SK-N-SH (cell line): ENCODE results near the gene CASP1. TPM values are rescaled to one million over a fixed set of nuclear protein-coding genes. Genes with fewer than 3 reads are reported as not detected.
"Not testable (repeated sequence)": the region's sequence is repeated elsewhere in the genome, so short reads cannot be mapped to it uniquely, and the experiment has no call there.

Experiments used
- CTCF ChIA-PET: fragments of 300-600, 350-600 bp; formaldehyde crosslinking; extraction: SDS; loops from one replicate; lab custom pipeline; 2021; lab: Yijun Ruan, JAX
- POLR2A ChIA-PET: fragments of 350-600 bp; sonication (Branson Sonifier 250); formaldehyde crosslinking; extraction: SDS; loops from one replicate; lab custom pipeline; 2020; ENCODE audit warnings: antibody characterized with exemption, inconsistent platforms; lab: Yijun Ruan, JAX
- DNase-seq: peaks from one replicate; pipeline ENCODE4 v3.0.0; 2012
- H2AFZ ChIP-seq: fragments of 200-600 bp; sonication (generic); 2 replicates; pipeline ENCODE4 v1.8.1; 2016; ENCODE audit warnings: antibody characterized with exemption, mild to moderate bottlenecking, low read depth
- H3F3A ChIP-seq: fragments of 200-600 bp; sonication (generic); replicated peaks from 2 replicates; pipeline ENCODE3; 2016; ENCODE audit warnings: antibody characterized with exemption, mild to moderate bottlenecking; ENCODE audit not compliant: insufficient read depth
- H3K27ac ChIP-seq, 2 experiments: fragments of 200-500 bp in 1 of 2; fragments of 200-600 bp in 1 of 2; sonication (Bioruptor generic) in 1 of 2; sonication (generic), shearing (Covaris generic) in 1 of 2; 2 replicates each; pipeline versions ENCODE4 v1.5.1 to v1.6.1; 2014 to 2016; ENCODE audit warnings: low read depth in 2 of 2, inconsistent platforms in 1 of 2, low read length in 1 of 2, mild to moderate bottlenecking in 1 of 2, mixed read lengths in 1 of 2
- H3K27me3 ChIP-seq: fragments of 200-600 bp; sonication (generic), shearing (Covaris generic); 2 replicates; pipeline ENCODE4 v1.6.1; 2016; ENCODE audit warnings: mixed run types; ENCODE audit not compliant: insufficient read depth
- H3K36me3 ChIP-seq, 2 experiments: fragments of 200-500 bp in 1 of 2; fragments of 200-600 bp in 1 of 2; sonication (Bioruptor generic) in 1 of 2; sonication (generic) in 1 of 2; replicated peaks in 1 of 2; 2 replicates each; pipeline versions ENCODE3 to v1.5.1; 2014 to 2016; ENCODE audit warnings: low read length in 1 of 2, mild to moderate bottlenecking in 1 of 2; ENCODE audit not compliant: insufficient read depth in 2 of 2, control insufficient read depth in 1 of 2
- H3K4me1 ChIP-seq, 2 experiments: fragments of 200-500 bp in 1 of 2; fragments of 200-600 bp in 1 of 2; sonication (Bioruptor generic) in 1 of 2; sonication (generic), shearing (Covaris generic) in 1 of 2; 2 replicates each; pipeline versions ENCODE4 v1.5.1 to v1.6.1; 2014 to 2016; ENCODE audit warnings: low read depth in 1 of 2, low read length in 1 of 2, mixed run types in 1 of 2; ENCODE audit not compliant: insufficient read depth in 2 of 2, control insufficient read depth in 1 of 2
- H3K4me2 ChIP-seq: fragments of 200-600 bp; sonication (generic), shearing (Covaris generic); 2 replicates; pipeline ENCODE4 v1.6.1; 2017; ENCODE audit warnings: mixed run types
- H3K4me3 ChIP-seq, 2 experiments: fragments of 200-500 bp in 1 of 2; fragments of 200-600 bp in 1 of 2; sonication (Bioruptor generic) in 1 of 2; sonication (generic), shearing (Covaris generic) in 1 of 2; 2 replicates each; pipeline versions ENCODE4 v1.5.1 to v1.8.1; 2014 to 2016; ENCODE audit warnings: low read depth in 2 of 2, inconsistent platforms in 1 of 2, low read length in 1 of 2, mild to moderate bottlenecking in 1 of 2, mixed read lengths in 1 of 2, moderate library complexity in 1 of 2
- H3K79me2 ChIP-seq: fragments of 200-600 bp; sonication (generic); 2 replicates; pipeline ENCODE4 v1.8.1; 2017; ENCODE audit warnings: mild to moderate bottlenecking; ENCODE audit not compliant: insufficient read depth
- H3K9ac ChIP-seq: fragments of 200-600 bp; sonication (generic); 2 replicates; pipeline ENCODE4 v1.6.1; 2017; ENCODE audit warnings: mixed run types
- H3K9me2 ChIP-seq: fragments of 200-600 bp; sonication (generic); 2 replicates; pipeline ENCODE4 v1.6.1; 2017; ENCODE audit warnings: mixed run types
- H3K9me3 ChIP-seq: fragments of 200-600 bp; sonication (generic); 2 replicates; pipeline ENCODE4 v1.6.1; 2017; ENCODE audit warnings: mixed run types, mild to moderate bottlenecking, moderate library complexity
- H4K20me1 ChIP-seq: fragments of 200-600 bp; sonication (generic); 2 replicates; pipeline ENCODE4 v1.6.1; 2017; ENCODE audit warnings: mild to moderate bottlenecking, mixed run types; ENCODE audit not compliant: insufficient read depth
- FOXM1 ChIP-seq: IDR thresholded peaks from 2 replicates; pipeline ENCODE4 v1.4.0; 2012; ENCODE audit warnings: low read depth, mild to moderate bottlenecking
- MEF2A ChIP-seq: IDR thresholded peaks from 2 replicates; pipeline ENCODE4 v1.4.0; 2012; ENCODE audit warnings: low read depth, borderline replicate concordance
- NFIC ChIP-seq: IDR thresholded peaks from 2 replicates; pipeline ENCODE4 v1.4.0; 2012; ENCODE audit warnings: borderline replicate concordance
- RFX5 ChIP-seq: IDR thresholded peaks from 2 replicates; pipeline ENCODE4 v1.6.1; 2012; ENCODE audit warnings: mild to moderate bottlenecking, improper control_type of control experiment, low read length
- SIN3A ChIP-seq: IDR thresholded peaks from 2 replicates; pipeline ENCODE4 v1.6.1; 2012; ENCODE audit warnings: low read depth, mild to moderate bottlenecking, low read length, moderate library complexity, borderline replicate concordance
- YY1 ChIP-seq: IDR thresholded peaks from 2 replicates; pipeline ENCODE4 v1.4.0; 2012; ENCODE audit warnings: low read depth, mild to moderate bottlenecking
- WGBS: methylation state at CpG from one replicate; pipeline ENCODE4 v1.1.6; 2017; ENCODE audit warnings: low lambda C conversion rate; 5-methylcytosine and 5-hydroxymethylcytosine counted together
- polyA plus RNA-seq, 3 experiments: library from polyadenylated mRNA; depleted of rRNA; stranded (reverse); fragments of >200 nt; gene quantifications; 2 replicates each; pipeline ENCODE4 v1.2.3, GENCODE V29; 2012

CASP1 gene
- polyA plus RNA-seq, 1 of the 3 experiments (the other 2 are of a cell fraction) = not detected

GRCh38 chr11:105045676-105046296 is 10.8 kb upstream of the CASP1 start:
- no peak overlapping the region for H3K9ac ChIP-seq
- WGBS = 90% methylated on average over 5 of the region's 5 CpGs

DNA sequence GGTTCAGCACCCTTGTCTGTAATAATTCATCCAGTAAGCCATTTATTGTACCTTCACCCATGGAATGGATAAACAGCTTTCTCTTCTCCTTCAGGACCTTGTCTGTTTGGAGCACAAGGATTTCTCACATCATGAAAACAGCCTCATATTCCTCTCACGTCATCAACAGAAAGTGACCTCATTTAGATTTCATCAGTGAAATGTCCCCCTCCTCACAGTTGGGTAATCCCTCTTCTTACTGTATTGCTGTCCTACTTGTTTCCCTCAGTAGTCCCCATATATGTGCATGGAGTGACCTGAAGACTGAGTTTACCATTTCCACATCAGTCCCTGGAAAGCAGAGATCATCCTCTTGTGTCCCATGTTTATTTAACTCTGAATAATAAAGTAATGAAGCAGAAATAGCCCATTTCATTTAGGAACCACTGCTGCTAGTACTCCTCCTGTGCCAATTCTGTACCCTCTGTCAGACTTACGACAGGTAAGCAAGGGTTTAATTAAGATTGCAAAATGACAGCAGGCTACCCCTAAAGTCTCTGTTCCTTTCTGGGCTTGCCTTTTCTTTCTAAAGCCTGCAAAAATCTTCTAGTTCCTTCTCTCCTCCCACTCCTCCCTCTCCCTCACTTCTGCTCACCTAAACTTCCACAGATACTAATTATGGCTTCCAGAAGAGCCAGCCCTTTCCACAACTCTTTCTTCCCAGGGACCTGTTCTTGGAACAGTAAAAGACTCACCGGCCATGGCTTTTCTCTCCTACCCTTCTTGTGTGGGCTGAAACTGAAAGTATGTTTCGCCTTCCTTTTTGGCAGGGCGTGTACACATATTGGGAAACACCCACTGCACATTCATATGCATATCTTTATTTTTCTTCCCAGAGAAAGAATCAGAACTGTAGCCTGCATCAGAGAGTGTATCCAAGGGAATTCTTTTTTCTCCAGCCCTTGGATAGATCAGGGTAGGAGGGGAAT is 9.9 kb upstream of the CASP1 start, which contains the start of gene CARD16:
CARD16 (minus strand) TSS at position 779 of the 968 bp plus-strand sequence; CDS start at position 741, 38 bp downstream.
- H3K4me3 ChIP-seq, H3K79me2 ChIP-seq, H3K9me3 ChIP-seq, DNase-seq, H3K9ac ChIP-seq, H2AFZ ChIP-seq, H3F3A ChIP-seq, H3K36me3 ChIP-seq, H3K4me1 ChIP-seq, H3K27me3 ChIP-seq, H3K9me2 ChIP-seq, H4K20me1 ChIP-seq, H3K27ac ChIP-seq, CTCF ChIA-PET, POLR2A ChIA-PET, H3K4me2 ChIP-seq: not testable (repeated sequence)
- whole genome bisulfite sequencing = 51% methylated on average over 4 of the region's 5 CpGs

More at GRCh38 chr11:105045676-105046296, 10.8 kb upstream of the CASP1 start:
- no peaks in the 10 kb centered on the region for H3K9me2 ChIP-seq
- ChIA-PET CTCF (no interaction called here), POLR2A (no interaction called here)
- no peak for DNase-seq
- H3K27ac ChIP-seq = no peak overlapping the region
- H3K27me3 ChIP-seq = no peaks in the 10 kb centered on the region
- H2AFZ ChIP-seq = no peak overlapping the region
- no peaks in the 10 kb centered on the region for H3K4me1 ChIP-seq
- H4K20me1 ChIP-seq = no peaks in the 10 kb centered on the region
- H3K9me3 ChIP-seq = no peaks in the 10 kb centered on the region
- H3K4me2 ChIP-seq = no peak overlapping the region
- TF ChIP-seq YY1 (no peak), MEF2A (no peak), FOXM1 (no peak), SIN3A (no peak)
- no peak overlapping the region for H3K4me3 ChIP-seq
- H3K36me3 ChIP-seq = no peaks in the 10 kb centered on the region
- H3K79me2 ChIP-seq = no peaks in the 10 kb centered on the region
- no peaks in the 10 kb centered on the region for H3F3A ChIP-seq

GRCh38 chr11:105042178-105042577 is 7.2 kb upstream of the CASP1 start:
- H3K27ac ChIP-seq = no peak overlapping the region
- no peak overlapping the region for H2AFZ ChIP-seq
- WGBS = 20% methylated on average over 3 of the region's 3 CpGs
- no peaks in the 10 kb centered on the region for H3F3A ChIP-seq
- H3K4me3 ChIP-seq = no peak overlapping the region
- H3K9me3 ChIP-seq = no peaks in the 10 kb centered on the region
- ChIA-PET CTCF (no interaction called here), POLR2A (no interaction called here)
- no peaks in the 10 kb centered on the region for H3K9me2 ChIP-seq
- H3K27me3 ChIP-seq = no peaks in the 10 kb centered on the region
- DNase-seq = no peak
- H3K9ac ChIP-seq = no peak overlapping the region
- H3K36me3 ChIP-seq = no peaks in the 10 kb centered on the region
- TF ChIP-seq RFX5 (no peak), NFIC (no peak)
- no peak overlapping the region for H3K4me2 ChIP-seq
- H4K20me1 ChIP-seq = no peaks in the 10 kb centered on the region
- no peaks in the 10 kb centered on the region for H3K4me1 ChIP-seq
- no peaks in the 10 kb centered on the region for H3K79me2 ChIP-seq
